SH-SY5Y (cell line): Measurements from ENCODE around the gene TAAR1.

Experiments
- GATA2 ChIP-seq: IDR thresholded peaks from 2 replicates; pipeline ENCODE4 v1.6.1; 2011; ENCODE audit warnings: mild to moderate bottlenecking, low read depth, low read length
- GATA3 ChIP-seq: IDR thresholded peaks from 2 replicates; pipeline ENCODE4 v1.6.1; 2011; ENCODE audit warnings: low read depth, mild to moderate bottlenecking, low read length, moderate library complexity

DNA sequence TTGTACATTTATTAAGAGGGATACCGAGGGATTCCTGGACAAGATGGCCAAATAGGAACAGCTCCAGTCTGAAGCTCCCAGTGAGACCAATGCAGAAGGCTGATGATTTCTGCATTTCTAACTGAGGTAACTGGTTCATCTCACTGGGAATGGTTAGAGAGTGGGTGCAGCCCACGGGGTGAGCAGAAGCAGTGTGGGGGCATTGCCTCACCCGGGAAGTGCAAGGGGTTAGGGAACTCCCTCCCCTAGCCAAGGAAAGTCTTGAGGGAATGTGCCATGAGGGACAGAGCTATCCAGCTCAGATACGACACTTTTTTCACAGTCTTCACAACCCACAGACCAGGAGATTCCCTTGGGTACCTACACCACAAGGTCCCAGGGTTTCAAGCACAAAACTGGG lies 24.2 kb downstream of the TAAR1 start:
- no peak for TF ChIP-seq GATA2
- no peak for TF ChIP-seq GATA3
